ENCODE measurements around the gene PIEZO2.

PIEZO2 gene

GRCh38 chr18:10724666-10725065 is 424.7 kb downstream of the PIEZO2 start:
- DNase-seq = no peak

DNA sequence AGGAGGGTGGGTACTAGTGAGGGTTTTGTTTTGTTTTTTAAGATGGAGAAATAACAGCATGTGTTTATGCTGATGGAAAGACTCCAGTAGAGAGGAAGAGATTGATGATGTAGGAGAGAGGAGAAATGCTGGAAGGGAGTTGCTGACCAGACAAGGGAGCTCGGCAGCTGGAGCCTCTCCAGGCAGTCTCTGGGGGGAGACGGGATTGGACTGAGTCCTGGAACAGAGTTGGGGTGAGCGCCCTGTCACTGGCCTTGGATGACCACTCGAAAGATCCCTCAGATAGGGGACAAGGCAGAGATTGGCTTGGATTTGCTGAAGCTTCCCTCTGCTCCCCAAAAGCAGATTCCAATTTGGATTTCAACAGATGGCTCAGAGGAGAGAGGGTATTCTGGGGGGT is 425.9 kb downstream of the PIEZO2 start:
- no peak for DNase-seq

- no peak for DNase-seq
Measured at GRCh38 chr18:10718809-10719208, 430.6 kb downstream of the PIEZO2 start.

DNA sequence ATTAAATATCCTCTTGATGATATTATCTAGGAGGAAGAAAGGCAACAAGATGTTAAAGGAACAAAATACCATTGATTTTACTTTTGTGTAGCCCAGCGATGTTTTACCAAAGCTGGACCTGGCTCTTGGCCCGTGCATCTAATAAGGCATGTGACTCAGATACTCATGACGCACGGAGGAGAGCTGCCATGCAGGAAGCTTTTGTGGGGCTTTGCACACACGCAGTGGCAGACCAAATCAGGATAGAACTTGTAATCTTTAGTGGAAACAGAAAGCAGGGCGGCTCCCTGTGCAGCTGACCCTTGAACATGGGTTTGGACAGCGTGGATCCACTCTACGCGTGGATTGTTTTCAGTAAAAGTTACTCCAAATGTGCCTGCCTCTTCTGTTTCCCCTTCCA is 433.6 kb downstream of the PIEZO2 start:
- no peak for DNase-seq

DNA sequence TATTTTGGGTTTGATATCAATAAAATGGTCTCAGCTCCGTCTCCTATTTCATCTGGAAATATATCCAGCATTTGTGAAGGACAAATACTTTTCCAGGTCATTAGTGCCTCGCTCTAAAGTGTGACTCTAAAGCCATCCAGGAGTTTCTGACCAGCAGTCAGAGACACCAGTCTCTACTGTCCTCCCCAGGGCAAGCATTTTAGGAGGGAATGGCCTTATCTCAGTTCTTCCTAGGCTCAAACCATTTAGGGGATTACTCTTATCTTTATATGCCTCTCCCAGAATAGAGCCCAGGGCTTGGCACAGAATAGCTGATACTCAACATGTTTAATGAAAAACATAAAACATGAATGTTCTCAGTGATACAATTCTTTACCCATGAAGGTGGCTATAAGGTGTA is 436.0 kb downstream of the PIEZO2 start:
- DNase-seq = no peak

DNA sequence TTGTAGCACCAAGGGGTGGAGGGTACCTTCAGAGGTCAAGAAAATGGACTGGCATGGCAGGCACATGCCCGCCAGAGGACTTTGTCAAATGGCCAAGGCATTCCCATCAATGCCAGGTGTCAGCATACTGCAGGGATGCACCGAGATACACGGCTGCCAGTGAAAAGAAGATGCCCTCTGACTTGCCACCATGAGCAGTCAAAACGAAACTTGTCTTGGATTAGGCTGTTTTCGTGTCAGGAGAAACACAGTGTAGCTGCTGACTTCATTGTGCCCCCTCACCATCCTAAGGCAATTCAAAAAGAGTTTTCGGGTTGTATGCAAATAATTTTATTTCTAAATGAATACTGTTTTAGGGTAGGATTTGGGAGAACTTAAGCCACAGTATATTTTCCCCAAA is 442.1 kb downstream of the PIEZO2 start:
- no peak for DNase-seq

DNA sequence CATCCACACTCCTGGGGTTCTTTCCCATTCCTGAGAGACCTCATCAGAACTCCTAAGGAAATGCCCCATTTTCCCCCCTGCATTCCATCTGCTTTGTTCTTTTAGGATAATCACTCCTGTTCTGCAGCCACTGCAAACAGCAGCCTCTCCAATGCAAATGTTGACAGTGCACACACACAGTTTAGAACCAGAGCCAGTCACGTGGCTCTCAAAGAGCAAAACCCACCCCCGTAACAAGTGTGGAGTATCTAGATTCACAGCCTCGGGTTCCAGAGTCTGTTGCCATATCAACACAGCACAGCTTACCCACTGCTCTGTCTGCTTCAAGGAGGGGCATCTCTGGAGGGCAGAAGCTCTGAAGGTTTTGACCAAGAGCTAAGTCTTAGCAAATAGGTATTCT is 443.6 kb downstream of the PIEZO2 start:
- no peak for DNase-seq

DNA sequence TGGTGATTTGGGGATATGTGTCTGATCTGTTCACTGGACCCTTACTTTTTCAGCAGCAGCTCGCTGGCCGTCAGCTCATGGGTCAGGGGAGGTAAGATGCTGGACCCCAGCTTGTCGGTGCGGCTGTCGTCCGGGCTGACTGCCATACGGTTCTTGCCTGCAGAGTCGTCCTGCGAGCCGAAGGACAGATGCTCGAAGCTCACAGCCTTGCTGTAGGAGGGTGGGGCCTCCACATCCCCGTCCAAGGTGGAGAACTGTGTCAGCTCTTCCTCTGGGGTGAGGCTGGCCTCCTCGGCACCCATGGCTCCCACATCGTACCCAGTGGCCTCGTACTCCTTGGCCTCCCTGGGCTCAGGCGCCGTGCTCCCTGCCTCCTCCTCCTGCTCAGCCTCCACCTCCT is 444.1 kb downstream of the PIEZO2 start:
- DNase-seq = no peak

DNA sequence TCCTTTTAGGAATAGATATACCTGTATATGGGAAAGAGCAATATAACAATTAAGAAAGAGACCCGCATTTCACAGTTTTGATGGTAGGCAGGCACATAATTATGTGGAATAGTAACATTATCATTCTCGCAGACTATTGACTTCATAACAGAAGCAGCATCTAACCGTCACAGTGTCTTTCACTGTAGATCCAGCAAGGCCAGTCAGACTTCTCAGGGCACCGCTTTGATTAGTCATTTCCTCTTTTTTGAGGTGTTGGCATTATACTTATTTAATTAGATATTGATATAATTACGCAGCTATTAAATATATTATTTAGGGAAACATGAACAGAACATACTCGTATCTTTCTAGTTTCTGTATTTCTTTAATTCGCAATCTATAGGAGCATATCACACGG is 447.2 kb downstream of the PIEZO2 start:
- no peak for DNase-seq

GRCh38 chr18:10690366-10690765 is 459.0 kb downstream of the PIEZO2 start:
- no peak for DNase-seq

- no peak for DNase-seq
Measured at GRCh38 chr18:10690035-10690329, 459.4 kb downstream of the PIEZO2 start.

- DNase-seq = no peak
Measured at GRCh38 chr18:10689236-10690034, 459.9 kb downstream of the PIEZO2 start.

- no peak for DNase-seq
Measured at GRCh38 chr18:10688766-10689165, 460.6 kb downstream of the PIEZO2 start.

GRCh38 chr18:10687161-10687925 is 462.0 kb downstream of the PIEZO2 start:
- no peak for DNase-seq

DNA sequence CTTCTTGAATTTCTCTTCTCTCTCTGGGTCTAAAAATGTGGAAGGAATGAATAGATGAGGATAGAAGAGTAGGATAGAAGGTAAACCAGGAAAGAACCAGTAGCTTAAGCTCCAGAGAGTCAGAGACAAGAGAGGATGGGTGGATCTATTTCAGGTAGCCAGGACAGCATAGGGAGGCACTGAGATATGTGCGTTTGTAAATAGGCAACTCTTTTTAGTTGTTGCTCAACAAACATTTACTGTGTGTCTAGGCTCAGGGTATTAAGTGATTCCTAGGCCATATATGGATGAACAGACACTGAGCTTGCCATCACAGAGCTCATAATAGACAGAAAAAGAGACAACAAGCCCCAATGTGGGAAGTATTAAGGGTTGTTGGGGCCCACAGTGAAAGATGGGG is 463.1 kb downstream of the PIEZO2 start:
- DNase-seq = no peak

DNA sequence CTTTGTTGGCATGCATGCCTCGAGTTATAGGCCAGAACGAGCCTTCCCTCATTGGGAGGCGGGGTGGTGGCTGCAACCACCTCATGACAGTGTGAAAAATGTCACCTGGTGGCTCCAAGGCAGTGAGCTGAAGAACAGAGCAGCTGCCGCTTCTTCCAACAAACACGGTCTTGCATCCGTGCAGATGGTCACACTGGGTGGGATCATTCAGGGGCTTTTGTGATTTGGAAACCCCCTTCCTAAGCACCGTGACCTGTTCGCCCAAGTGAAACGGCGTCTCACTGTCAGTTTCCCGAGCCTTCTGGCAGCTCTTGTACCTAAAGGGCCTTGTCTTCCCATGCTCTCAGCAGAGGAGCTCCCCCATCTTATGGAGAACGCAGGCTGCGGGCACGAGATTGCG is 463.9 kb downstream of the PIEZO2 start:
- no peak for DNase-seq

GRCh38 chr18:10682368-10682714 is 467.0 kb downstream of the PIEZO2 start:
- DNase-seq = no peak

DNA sequence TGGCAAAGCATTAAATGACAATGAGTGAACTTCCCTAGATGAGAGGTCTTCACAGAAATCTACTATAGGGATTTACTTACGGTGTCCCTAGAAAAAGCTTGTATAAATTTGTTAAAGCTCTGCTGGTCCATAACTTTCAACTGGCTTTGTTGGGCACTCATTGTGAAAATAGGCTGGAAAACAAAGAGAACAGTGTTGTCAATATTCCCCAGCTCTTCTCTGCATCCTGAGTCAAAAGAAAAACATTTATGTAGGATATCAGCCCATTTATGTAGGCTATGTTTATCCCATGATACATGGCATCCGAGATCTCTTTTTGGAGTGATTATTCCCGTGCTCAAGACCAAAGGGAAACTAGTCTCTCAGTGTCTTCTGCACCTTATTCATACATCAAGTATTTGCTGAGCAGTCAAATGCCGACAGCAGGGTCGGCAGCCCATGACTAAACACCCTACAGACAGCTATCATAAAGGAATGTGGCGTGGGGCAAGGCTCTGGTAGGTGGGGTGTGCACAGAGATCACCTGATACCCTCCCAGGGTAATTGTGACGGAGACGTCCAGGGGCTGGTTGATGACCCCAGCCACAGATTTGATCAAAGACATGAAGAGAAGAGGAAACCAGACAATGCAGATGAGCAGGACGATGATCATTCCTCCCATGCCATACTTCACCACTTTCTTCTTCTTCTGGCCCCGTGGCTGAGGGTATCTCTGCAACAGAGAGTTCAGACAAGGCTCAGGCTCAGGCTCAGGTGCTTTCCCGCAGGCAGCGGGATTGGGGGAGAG is 467.6 kb downstream of the PIEZO2 start:
- no peak for DNase-seq

DNA sequence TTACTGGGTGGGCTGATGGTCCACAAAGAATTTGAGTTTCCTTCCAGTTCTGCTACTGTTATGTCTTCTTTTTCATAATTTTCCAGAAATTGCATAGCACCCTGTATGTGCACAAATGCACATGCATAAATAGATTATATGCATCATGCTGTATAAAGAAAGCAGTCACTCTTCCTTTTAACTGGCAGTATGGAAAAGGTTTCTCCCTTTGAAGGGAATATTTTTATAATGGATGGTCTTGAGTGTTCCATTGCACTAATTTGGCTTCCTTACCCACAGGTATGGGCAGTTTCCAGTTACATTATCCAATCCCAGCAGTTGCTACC is 469.1 kb downstream of the PIEZO2 start:
- no peak for DNase-seq

DNA sequence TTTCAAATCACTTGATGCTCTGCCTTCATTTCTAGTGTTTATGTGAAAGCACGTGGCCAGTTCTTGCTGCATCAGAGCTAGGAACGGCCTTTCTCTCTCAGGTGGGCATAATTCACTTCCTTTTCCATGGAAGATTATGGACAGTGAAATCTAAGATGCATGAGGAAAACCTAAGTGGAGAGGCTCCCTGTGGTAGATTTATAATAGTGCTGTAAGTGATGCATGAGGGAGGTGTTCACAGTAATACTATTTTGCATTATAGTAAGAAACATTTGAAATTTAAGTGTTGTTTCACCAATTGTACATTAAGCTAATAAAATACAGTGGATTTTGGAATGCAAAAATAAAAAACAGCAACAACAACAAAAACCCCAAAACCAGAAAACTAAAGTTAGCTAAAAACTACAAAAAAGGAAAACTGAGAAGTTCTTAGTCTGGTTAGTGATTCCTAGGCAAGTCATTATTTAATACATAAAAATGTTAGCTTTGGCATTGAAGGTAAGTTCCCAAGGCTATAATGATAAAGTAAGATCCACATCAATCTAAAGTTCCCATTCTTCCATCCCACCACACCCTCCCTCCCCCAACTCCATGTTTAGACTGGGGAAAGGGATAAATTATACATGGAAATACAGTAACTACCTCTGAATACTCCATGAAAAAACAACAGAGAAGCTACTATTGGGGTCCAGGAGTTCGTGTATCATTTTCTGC is 469.7 kb downstream of the PIEZO2 start:
- no peak for DNase-seq

GRCh38 chr18:10671441-10671840 is 477.9 kb downstream of the PIEZO2 start:
- DNase-seq = no peak

- DNase-seq = no peak
Measured at GRCh38 chr18:10670856-10671255, 478.5 kb downstream of the PIEZO2 start.

DNA sequence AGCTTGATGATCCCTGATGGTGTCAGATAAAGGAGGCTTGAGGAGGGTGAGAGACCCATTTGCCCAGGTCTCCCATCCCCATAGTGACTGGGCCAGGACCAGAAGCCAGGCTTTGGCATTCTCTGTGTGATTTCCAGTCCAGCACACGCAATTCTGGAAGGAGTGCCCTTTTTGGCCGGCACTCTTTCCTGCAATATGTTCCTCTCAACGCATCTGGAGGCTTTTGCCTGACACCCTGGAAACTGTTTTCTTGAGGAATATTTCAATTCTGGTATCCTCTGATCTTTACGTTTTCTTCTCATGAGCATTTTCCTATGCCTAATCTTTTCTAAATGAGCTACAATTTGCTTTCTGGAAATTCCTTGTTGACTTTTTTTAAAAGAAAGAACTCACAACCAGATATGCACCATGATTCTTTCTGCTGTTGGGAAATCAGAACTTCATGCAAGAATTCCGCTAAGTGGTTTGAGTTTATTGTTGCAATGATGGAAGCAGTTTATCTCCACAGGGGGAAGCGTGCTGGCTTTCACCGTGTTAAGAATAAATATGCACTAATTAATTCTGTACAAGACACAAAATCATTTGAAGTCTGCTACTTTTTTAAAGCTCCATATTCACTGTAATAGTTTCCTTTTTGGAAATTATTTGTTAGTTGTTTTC is 479.8 kb downstream of the PIEZO2 start:
- DNase-seq = no peak
